ENCODE results near the gene ZFYVE28. TPM values are rescaled to one million over a fixed set of nuclear protein-coding genes. Genes with fewer than 3 reads are reported as not detected.

ZFYVE28 gene
- total and polyA plus RNA-seq, 2 of the 8 experiments (the other 6 are each of a cell fraction or from before 2014, with no cell fraction given) = 1.7 to 4.9 TPM

DNA sequence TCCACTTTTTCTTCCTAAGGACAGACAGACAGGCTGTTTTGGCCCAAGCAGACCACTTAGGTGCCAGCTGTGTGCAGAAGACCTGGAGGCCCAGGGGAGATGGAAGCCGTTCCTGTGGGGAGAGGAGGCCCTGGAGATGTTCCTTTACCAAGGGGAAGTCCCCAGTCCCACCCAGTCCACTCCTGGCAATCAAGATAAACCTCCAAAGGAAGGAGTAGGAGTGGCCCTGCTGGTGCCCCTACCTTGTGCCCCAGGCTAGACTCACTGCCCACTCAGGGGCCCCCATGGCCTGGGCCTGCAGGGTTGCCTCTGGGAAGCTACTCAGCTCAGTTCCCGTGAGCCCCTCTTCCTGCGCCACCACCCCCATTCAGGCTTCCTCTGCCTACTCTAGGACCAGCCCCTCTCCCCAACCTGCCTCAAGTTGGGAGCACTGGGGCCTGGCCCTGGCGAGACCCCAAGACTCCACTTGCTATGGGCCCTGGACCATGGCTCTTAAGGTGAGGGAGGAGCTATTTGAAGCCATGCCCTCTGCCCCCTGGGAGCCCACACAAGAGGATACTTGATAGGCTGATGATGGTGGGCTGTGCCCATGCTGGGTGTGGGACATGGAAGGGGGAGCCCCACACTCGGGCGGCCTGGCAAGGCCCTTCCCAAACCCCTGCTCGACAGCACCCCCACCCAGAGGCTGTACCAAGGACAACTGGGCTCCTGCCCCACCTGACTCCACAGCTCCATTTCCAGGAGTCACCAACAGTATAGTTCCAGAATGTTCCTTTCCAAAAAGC lies 25.7 kb upstream of the ZFYVE28 start (continued):
- no peak for TF ChIP-seq ASH2L (IDR thresholded peaks at IDR 0.05; ENCODE audit: low read length)
- no peak for TF ChIP-seq RXRA (IDR thresholded peaks at IDR 0.05; ENCODE audit: insufficient read depth, low read depth, low read length)
- no peak for TF ChIP-seq ATF3 (IDR thresholded peaks at IDR 0.05; ENCODE audit: insufficient read depth, low read depth, low read length)
- TF ChIP-seq YY1 (IDR thresholded peaks at IDR 0.05; ENCODE audit: low read depth, low read length) = no peak
- TF ChIP-seq CBX5 (IDR thresholded peaks at IDR 0.05; ENCODE audit: low read depth, low read length) = no peak
- no peak for TF ChIP-seq EP300 (IDR thresholded peaks at IDR 0.05; ENCODE audit: borderline replicate concordance in 1 of 2, low read depth in 2 of 2, low read length in 2 of 2)
- no peak for TF ChIP-seq SP4 (IDR thresholded peaks at IDR 0.05; ENCODE audit: low read length)
- no peak for TF ChIP-seq FOSL1 (IDR thresholded peaks at IDR 0.05; ENCODE audit: insufficient read depth, low read depth, low read length)
- TF ChIP-seq USF2 (IDR thresholded peaks at IDR 0.05; ENCODE audit: low read length) = no peak

All from H1 (cell line).